Spinal cord (tissue), 10 donors: Measurements from ENCODE around the gene SOCS1. TPM values are rescaled to one million over a fixed set of nuclear protein-coding genes. Genes with fewer than 3 reads are reported as not detected.

Experiments
- DNase-seq, 6 donors: peaks; one replicate each; pipeline versions ENCODE4 v3.0.0 to v3.0.0-alpha.2; 2013 to 2015; ENCODE audit warnings: low spot score in 6 of 6, low read depth in 4 of 6
- H3K27ac ChIP-seq: one replicate; pipeline ENCODE4 v1.5.1; 2013; ENCODE audit warnings: low read depth, low read length, control low read depth
- H3K27me3 ChIP-seq: one replicate; pipeline ENCODE4 v1.6.1; 2013; ENCODE audit warnings: low read length; ENCODE audit not compliant: control insufficient read depth, insufficient read depth
- H3K36me3 ChIP-seq: one replicate; pipeline ENCODE4 v1.6.1; 2013; ENCODE audit warnings: low read length; ENCODE audit not compliant: control insufficient read depth, insufficient read depth
- H3K4me1 ChIP-seq: one replicate; pipeline ENCODE4 v1.6.1; 2013; ENCODE audit warnings: low read length; ENCODE audit not compliant: control insufficient read depth, insufficient read depth
- H3K4me3 ChIP-seq: one replicate; pipeline ENCODE4 v1.5.1; 2013; ENCODE audit warnings: low read depth, low read length, control low read depth
- H3K9me3 ChIP-seq: one replicate; pipeline ENCODE4 v1.6.1; 2013; ENCODE audit warnings: low read length; ENCODE audit not compliant: control insufficient read depth, insufficient read depth
- WGBS: methylation state at CpG from one replicate; pipeline ENCODE4 v1.1.5; 2013; ENCODE audit warnings: missing lambda C conversion rate; ENCODE audit not compliant: insufficient coverage; 5-methylcytosine and 5-hydroxymethylcytosine counted together
- polyA plus RNA-seq, 2 donors: library from polyadenylated mRNA; unstranded; fragments of 120-200 nt; gene quantifications; one replicate each; pipeline ENCODE4 v1.2.1, GENCODE V29; 2013; ENCODE audit not compliant: insufficient read length in 2 of 2
- total RNA-seq, 2 donors: library from RNA; depleted of rRNA in 1 of 2; stranded (reverse); fragments of 120-200 nt in 1 of 2; fragments of >200 nt in 1 of 2; gene quantifications; one replicate each; pipeline versions ENCODE4 v1.2.3 to v1.2.4, GENCODE V29; 2013 to 2014
- donor health status: healthy.

Gene SOCS1
- total and polyA plus RNA-seq, 4 donors: 1.6 to 5.3 (median 3.0) TPM

DNA sequence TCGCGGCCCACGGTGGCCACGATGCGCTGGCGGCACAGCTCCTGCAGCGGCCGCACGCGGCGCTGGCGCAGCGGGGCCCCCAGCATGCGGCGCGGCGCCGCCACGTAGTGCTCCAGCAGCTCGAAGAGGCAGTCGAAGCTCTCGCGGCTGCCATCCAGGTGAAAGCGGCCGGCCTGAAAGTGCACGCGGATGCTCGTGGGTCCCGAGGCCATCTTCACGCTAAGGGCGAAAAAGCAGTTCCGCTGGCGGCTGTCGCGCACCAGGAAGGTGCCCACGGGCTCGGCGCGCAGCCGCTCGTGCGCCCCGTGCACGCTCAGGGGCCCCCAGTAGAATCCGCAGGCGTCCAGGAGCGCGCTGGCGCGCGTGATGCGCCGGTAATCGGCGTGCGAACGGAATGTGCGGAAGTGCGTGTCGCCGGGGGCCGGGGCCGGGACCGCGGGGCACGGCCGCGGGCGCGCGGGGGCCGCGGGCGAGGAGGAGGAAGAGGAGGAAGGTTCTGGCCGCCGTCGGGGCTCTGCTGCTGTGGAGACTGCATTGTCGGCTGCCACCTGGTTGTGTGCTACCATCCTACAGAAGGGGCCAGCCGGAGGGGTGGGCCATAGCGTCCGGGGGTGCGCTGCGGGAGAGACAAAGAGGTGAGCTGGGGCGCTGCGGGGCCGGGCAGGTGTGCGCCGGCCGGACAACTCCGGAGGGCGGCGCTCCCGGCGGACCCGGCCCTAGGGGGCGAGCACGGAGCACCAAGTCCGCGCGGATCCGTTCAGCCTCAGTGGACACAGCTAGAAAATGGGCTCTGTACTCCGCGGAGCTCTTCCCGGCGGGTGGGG, 879 bp downstream of the SOCS1 start:
- Histone ChIP-seq H3K9me3 (no peaks in the 10 kb centered on the region), H3K27me3 (peaks cover 2% of the 10 kb centered on the region), H3K27ac (no peak overlapping the region), H3K36me3 (peaks cover 5% of the 10 kb centered on the region), H3K4me3 (peak overlapping the region; percentile 41), H3K4me1 (peaks cover 31% of the 10 kb centered on the region)
- under 1% methylated on average over 105 of the region's 105 CpGs for WGBS
- DNase-seq: peak in 3 of 6 donors; percentile 13 to 74 (median 68)

GRCh38 chr16:11253995-11254912, 1.8 kb downstream of the SOCS1 start:
- H3K4me3 ChIP-seq: peak overlapping the region; percentile 14
- WGBS: 16% methylated on average over 11 of the region's 29 CpGs
- no peak for DNase-seq
- no peak overlapping the region for H3K27ac ChIP-seq
- H3K4me1 ChIP-seq: peaks cover 31% of the 10 kb centered on the region
- peaks cover 6% of the 10 kb centered on the region for H3K36me3 ChIP-seq
- H3K27me3 ChIP-seq: peaks cover 2% of the 10 kb centered on the region
- no peaks in the 10 kb centered on the region for H3K9me3 ChIP-seq

- H3K27ac ChIP-seq: no peak overlapping the region
- DNase-seq: no peak
These were observed 2.7 kb downstream of the SOCS1 start for GRCh38 chr16:11253009-11253994.

DNA sequence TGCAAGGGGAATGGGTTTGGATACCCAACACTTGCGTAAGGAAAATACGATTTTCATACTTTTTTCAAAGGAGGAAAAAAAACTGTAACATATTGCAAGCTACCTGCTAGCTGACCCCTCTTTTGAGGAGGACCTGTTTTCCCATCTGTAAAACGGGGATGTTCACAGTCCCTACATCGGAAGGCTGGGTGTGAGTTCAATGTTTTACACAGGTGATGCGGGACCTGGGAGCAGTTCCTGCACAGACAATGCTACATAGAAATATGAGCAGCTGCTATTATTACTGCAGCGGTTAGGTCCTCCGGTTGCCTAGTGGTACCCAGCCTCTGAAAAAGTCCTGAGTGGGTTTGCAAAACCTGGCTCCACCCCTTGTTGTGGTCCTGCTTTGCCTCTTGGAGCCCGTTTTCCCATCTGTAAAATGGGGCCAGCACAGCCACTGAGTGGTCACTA, 3.5 kb downstream of the SOCS1 start:
- H3K9me3 ChIP-seq: no peaks in the 10 kb centered on the region
- H3K4me3 ChIP-seq: no peak overlapping the region
- no peak for DNase-seq
- H3K4me1 ChIP-seq: peaks cover 30% of the 10 kb centered on the region
- H3K27ac ChIP-seq: no peak overlapping the region
- H3K27me3 ChIP-seq: peaks cover 2% of the 10 kb centered on the region
- 93% methylated on average over 4 of the region's 8 CpGs for WGBS
- H3K36me3 ChIP-seq: peaks cover 8% of the 10 kb centered on the region

More at GRCh38 chr16:11253009-11253994, 2.7 kb downstream of the SOCS1 start:
- Histone ChIP-seq H3K27me3 (peaks cover 2% of the 10 kb centered on the region), H3K9me3 (no peaks in the 10 kb centered on the region), H3K4me3 (no peak overlapping the region), H3K4me1 (peaks cover 31% of the 10 kb centered on the region), H3K36me3 (peaks cover 8% of the 10 kb centered on the region)
- WGBS: 79% methylated on average over 4 of the region's 5 CpGs

DNA sequence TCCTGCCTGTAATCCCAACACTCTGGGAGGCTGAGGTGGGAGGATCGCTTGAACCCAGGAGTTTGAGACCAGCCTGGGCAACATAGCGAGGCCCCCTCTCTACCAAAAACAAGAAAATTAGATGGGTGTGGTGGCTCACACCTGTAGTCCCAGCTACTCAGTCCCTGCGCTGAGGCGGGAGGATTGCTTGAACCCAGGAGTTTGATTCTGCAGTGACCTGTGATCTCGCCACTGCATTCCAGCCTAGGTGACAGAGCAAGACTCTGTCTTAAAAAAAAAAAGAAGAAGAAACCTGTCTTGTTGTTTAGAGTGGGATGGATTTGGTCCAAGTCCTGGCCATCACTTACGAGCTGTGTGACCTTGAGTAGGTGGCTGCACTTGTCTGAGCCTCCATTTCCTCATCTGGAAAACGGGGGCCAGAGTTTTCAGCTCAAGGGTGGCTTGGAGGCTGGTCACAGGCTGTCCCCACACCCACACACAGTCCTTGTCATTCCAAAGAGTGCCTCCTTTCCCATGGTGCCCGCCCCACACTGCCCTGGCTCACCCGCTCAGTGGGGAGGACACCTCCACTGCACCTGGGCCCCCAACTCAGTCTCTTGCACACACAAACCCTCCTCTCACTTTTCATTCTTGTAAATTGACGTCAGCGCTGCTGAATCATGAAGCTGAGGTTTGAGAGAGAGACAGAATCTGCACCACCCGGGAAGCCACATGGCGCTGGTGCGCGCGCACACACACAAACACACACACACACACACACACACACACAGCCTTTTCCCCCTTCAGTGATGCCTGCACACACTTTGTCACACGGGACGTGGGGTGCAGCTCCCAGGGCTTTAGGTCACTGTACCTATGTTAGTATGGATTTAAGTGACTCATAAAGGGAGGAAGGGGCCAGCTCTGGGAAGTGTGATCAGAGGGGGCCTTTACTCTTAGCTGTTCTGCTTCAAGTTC, 4.2 kb downstream of the SOCS1 start:
- no peak for DNase-seq
- Histone ChIP-seq H3K9me3 (no peaks in the 10 kb centered on the region), H3K27me3 (peaks cover 2% of the 10 kb centered on the region), H3K27ac (no peak overlapping the region), H3K36me3 (peaks cover 8% of the 10 kb centered on the region), H3K4me3 (no peak overlapping the region), H3K4me1 (peaks cover 23% of the 10 kb centered on the region)
- WGBS: 72% methylated on average over 4 of the region's 18 CpGs

GRCh38 chr16:11250786-11251524, 5.0 kb downstream of the SOCS1 start:
- WGBS: 100% methylated on average over 1 of the region's 10 CpGs

DNA sequence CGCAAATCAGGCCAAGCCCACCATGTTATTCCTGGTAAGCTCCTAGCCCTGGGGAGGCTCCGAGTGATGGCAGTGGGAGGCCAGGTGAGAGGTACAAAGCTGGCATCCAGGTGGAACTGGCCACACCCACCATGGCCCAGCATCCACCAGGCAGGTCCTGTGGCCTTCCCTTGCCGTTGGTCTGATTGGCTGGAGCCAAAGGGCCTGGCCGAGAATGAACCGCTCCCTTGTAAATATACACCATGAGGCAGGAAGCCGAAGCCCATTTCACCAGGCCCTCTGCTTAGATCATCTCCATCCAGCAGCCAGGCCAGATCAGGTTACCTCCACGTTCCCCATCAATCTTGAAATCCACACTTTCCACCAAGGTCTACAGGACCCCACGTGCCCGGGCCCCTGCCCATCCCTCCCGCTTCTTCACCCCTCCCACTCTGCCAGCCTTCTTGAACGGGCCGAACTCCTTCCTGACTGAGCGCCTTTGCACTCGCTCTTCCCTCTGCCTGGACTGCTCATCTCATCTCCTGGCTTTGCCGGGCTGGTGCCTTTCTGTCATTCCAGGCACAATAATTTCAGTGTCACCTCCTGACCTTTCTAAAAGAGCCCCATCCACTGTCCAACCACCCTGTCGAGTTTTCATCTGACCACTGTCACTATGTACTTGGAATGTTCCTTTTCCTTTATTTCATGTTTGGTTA, 5.8 kb downstream of the SOCS1 start:
- no peak overlapping the region for H3K4me3 ChIP-seq
- no peak for DNase-seq

More at GRCh38 chr16:11250786-11251524, 5.0 kb downstream of the SOCS1 start:
- DNase-seq: no peak
- Histone ChIP-seq H3K27me3 (peaks cover 2% of the 10 kb centered on the region), H3K27ac (no peak overlapping the region), H3K4me3 (no peak overlapping the region), H3K4me1 (peaks cover 16% of the 10 kb centered on the region), H3K36me3 (peaks cover 8% of the 10 kb centered on the region), H3K9me3 (no peaks in the 10 kb centered on the region)

More for the DNA sequence above, 5.8 kb downstream of the SOCS1 start:
- no peak overlapping the region for H3K27ac ChIP-seq
- peaks cover 8% of the 10 kb centered on the region for H3K36me3 ChIP-seq
- 71% methylated on average over 15 of the region's 16 CpGs for WGBS
- H3K27me3 ChIP-seq: peaks cover 2% of the 10 kb centered on the region
- peaks cover 16% of the 10 kb centered on the region for H3K4me1 ChIP-seq
- H3K9me3 ChIP-seq: no peaks in the 10 kb centered on the region
